HG03039 (cell line): ENCODE results near the gene GLRX.

Experiments used
- ATAC-seq: cut with Tn5 transposase; IDR thresholded peaks from one replicate; pipeline ENCODE4 v1.9.1; 2021; ENCODE audit warnings: mild to moderate bottlenecking, moderate library complexity; ENCODE audit not compliant: unreplicated experiment

GLRX gene

GRCh38 chr5:95822542-95823181 lies at the start of gene GLRX:
GLRX (minus strand) TSS chr5:95822726; CDS start chr5:95822662, 64 bp downstream.
- ATAC-seq: peak; percentile 38

GRCh38 chr5:95871146-95871806 lies 48.8 kb upstream of the GLRX start:
- no peak for ATAC-seq

- ATAC-seq: peak; percentile 50
Observed at GRCh38 chr5:95870105-95870672, 47.7 kb upstream of the GLRX start.

- ATAC-seq: peak; percentile 36
Observed at GRCh38 chr5:95869173-95869855, 46.8 kb upstream of the GLRX start.

- no peak for ATAC-seq
Observed at GRCh38 chr5:95868136-95868535, 45.6 kb upstream of the GLRX start.

- no peak for ATAC-seq
Observed at GRCh38 chr5:95866435-95867040, 44.0 kb upstream of the GLRX start.

- ATAC-seq: no peak
Observed at GRCh38 chr5:95864944-95865504, 42.5 kb upstream of the GLRX start.

- ATAC-seq: no peak
Observed at GRCh38 chr5:95864456-95864855, 41.9 kb upstream of the GLRX start.

GRCh38 chr5:95863383-95863757 lies 40.8 kb upstream of the GLRX start:
- no peak for ATAC-seq

- ATAC-seq: no peak
Observed at GRCh38 chr5:95862671-95863382, 40.3 kb upstream of the GLRX start.

GRCh38 chr5:95861864-95862561 lies 39.5 kb upstream of the GLRX start:
- ATAC-seq: no peak

- ATAC-seq: no peak
Observed at GRCh38 chr5:95861221-95861863, 38.8 kb upstream of the GLRX start.

GRCh38 chr5:95859661-95860060 lies 37.1 kb upstream of the GLRX start:
- ATAC-seq: no peak

GRCh38 chr5:95858661-95859595 lies 36.4 kb upstream of the GLRX start:
- peak; percentile 90 for ATAC-seq

- no peak for ATAC-seq
Observed at GRCh38 chr5:95858023-95858461, 35.5 kb upstream of the GLRX start.

GRCh38 chr5:95857185-95857945 lies 34.8 kb upstream of the GLRX start:
- no peak for ATAC-seq

GRCh38 chr5:95856501-95856981 lies 34.0 kb upstream of the GLRX start:
- ATAC-seq: no peak
